ENCODE measurements around the gene SEPTIN5.

SEPTIN5 gene

GRCh38 chr22:19706661-19707151 is 7.6 kb upstream of the SEPTIN5 start:
- no peaks in the 10 kb centered on the region for H3K36me3 ChIP-seq (ENCODE audit: control insufficient read depth, insufficient read depth, low read length)
- no peak for DNase-seq
- no peaks in the 10 kb centered on the region for H3K4me1 ChIP-seq (ENCODE audit: control insufficient read depth, insufficient read depth, low read length, poor library complexity, severe bottlenecking)
- H3K9me3 ChIP-seq (ENCODE audit: control insufficient read depth, low read length): no peaks in the 10 kb centered on the region
- no peaks in the 10 kb centered on the region for H3K27me3 ChIP-seq (replicated peaks; ENCODE audit: control insufficient read depth, insufficient read depth, low read length, poor library complexity, severe bottlenecking)
- H3K4me3 ChIP-seq (ENCODE audit: insufficient read depth, low read depth, low read length, poor library complexity, severe bottlenecking): no peak overlapping the region
- no peak overlapping the region for H3K27ac ChIP-seq (ENCODE audit: insufficient read depth, low read length, poor library complexity, severe bottlenecking)

- no peaks in the 10 kb centered on the region for H3K27me3 ChIP-seq (replicated peaks; ENCODE audit: control insufficient read depth, insufficient read depth, low read length, poor library complexity, severe bottlenecking)
- no peaks in the 10 kb centered on the region for H3K4me1 ChIP-seq (ENCODE audit: control insufficient read depth, insufficient read depth, low read length, poor library complexity, severe bottlenecking)
- no peaks in the 10 kb centered on the region for H3K9me3 ChIP-seq (ENCODE audit: control insufficient read depth, low read length)
- no peaks in the 10 kb centered on the region for H3K36me3 ChIP-seq (ENCODE audit: control insufficient read depth, insufficient read depth, low read length)
- no peak overlapping the region for H3K27ac ChIP-seq (ENCODE audit: insufficient read depth, low read length, poor library complexity, severe bottlenecking)
- H3K4me3 ChIP-seq (ENCODE audit: insufficient read depth, low read depth, low read length, poor library complexity, severe bottlenecking): no peak overlapping the region
- no peak for DNase-seq
These were observed 6.7 kb upstream of the SEPTIN5 start for GRCh38 chr22:19707347-19708290.

- Histone ChIP-seq H3K27me3 (replicated peaks; ENCODE audit: control insufficient read depth, insufficient read depth, low read length, poor library complexity, severe bottlenecking) (no peaks in the 10 kb centered on the region), H3K27ac (ENCODE audit: insufficient read depth, low read length, poor library complexity, severe bottlenecking) (no peak overlapping the region), H3K4me1 (ENCODE audit: control insufficient read depth, insufficient read depth, low read length, poor library complexity, severe bottlenecking) (no peaks in the 10 kb centered on the region), H3K9me3 (ENCODE audit: control insufficient read depth, low read length) (no peaks in the 10 kb centered on the region), H3K4me3 (ENCODE audit: insufficient read depth, low read depth, low read length, poor library complexity, severe bottlenecking) (no peak overlapping the region), H3K36me3 (ENCODE audit: control insufficient read depth, insufficient read depth, low read length) (no peaks in the 10 kb centered on the region)
- no peak for DNase-seq
These were observed 5.8 kb upstream of the SEPTIN5 start for GRCh38 chr22:19708321-19709011.

GRCh38 chr22:19709063-19709769 is 5.1 kb upstream of the SEPTIN5 start:
- H3K27me3 ChIP-seq (replicated peaks; ENCODE audit: control insufficient read depth, insufficient read depth, low read length, poor library complexity, severe bottlenecking): no peaks in the 10 kb centered on the region
- no peak overlapping the region for H3K27ac ChIP-seq (ENCODE audit: insufficient read depth, low read length, poor library complexity, severe bottlenecking)
- H3K4me3 ChIP-seq (ENCODE audit: insufficient read depth, low read depth, low read length, poor library complexity, severe bottlenecking): no peak overlapping the region
- H3K4me1 ChIP-seq (ENCODE audit: control insufficient read depth, insufficient read depth, low read length, poor library complexity, severe bottlenecking): no peaks in the 10 kb centered on the region
- H3K36me3 ChIP-seq (ENCODE audit: control insufficient read depth, insufficient read depth, low read length): no peaks in the 10 kb centered on the region
- no peaks in the 10 kb centered on the region for H3K9me3 ChIP-seq (ENCODE audit: control insufficient read depth, low read length)
- no peak for DNase-seq

GRCh38 chr22:19710020-19710768 is 4.1 kb upstream of the SEPTIN5 start:
- DNase-seq: no peak
- Histone ChIP-seq H3K4me3 (ENCODE audit: insufficient read depth, low read depth, low read length, poor library complexity, severe bottlenecking) (no peak overlapping the region), H3K36me3 (ENCODE audit: control insufficient read depth, insufficient read depth, low read length) (no peaks in the 10 kb centered on the region), H3K27me3 (replicated peaks; ENCODE audit: control insufficient read depth, insufficient read depth, low read length, poor library complexity, severe bottlenecking) (peaks cover 6% of the 10 kb centered on the region), H3K4me1 (ENCODE audit: control insufficient read depth, insufficient read depth, low read length, poor library complexity, severe bottlenecking) (peaks cover 6% of the 10 kb centered on the region), H3K9me3 (ENCODE audit: control insufficient read depth, low read length) (no peaks in the 10 kb centered on the region), H3K27ac (ENCODE audit: insufficient read depth, low read length, poor library complexity, severe bottlenecking) (no peak overlapping the region)

GRCh38 chr22:19710769-19711106 is 3.6 kb upstream of the SEPTIN5 start:
- H3K4me3 ChIP-seq (ENCODE audit: insufficient read depth, low read depth, low read length, poor library complexity, severe bottlenecking): no peak overlapping the region
- H3K4me1 ChIP-seq (ENCODE audit: control insufficient read depth, insufficient read depth, low read length, poor library complexity, severe bottlenecking): peaks cover 6% of the 10 kb centered on the region
- no peaks in the 10 kb centered on the region for H3K9me3 ChIP-seq (ENCODE audit: control insufficient read depth, low read length)

GRCh38 chr22:19713245-19713644 is 1.1 kb upstream of the SEPTIN5 start:
- H3K27me3 ChIP-seq (replicated peaks; ENCODE audit: control insufficient read depth, insufficient read depth, low read length, poor library complexity, severe bottlenecking): peaks cover 11% of the 10 kb centered on the region
- H3K9me3 ChIP-seq (ENCODE audit: control insufficient read depth, low read length): no peaks in the 10 kb centered on the region
- peaks cover 11% of the 10 kb centered on the region for H3K4me1 ChIP-seq (ENCODE audit: control insufficient read depth, insufficient read depth, low read length, poor library complexity, severe bottlenecking)
- H3K27ac ChIP-seq (ENCODE audit: insufficient read depth, low read length, poor library complexity, severe bottlenecking): no peak overlapping the region
- H3K36me3 ChIP-seq (ENCODE audit: control insufficient read depth, insufficient read depth, low read length): no peaks in the 10 kb centered on the region
- no peak overlapping the region for H3K4me3 ChIP-seq (ENCODE audit: insufficient read depth, low read depth, low read length, poor library complexity, severe bottlenecking)
- no peak for DNase-seq

More at GRCh38 chr22:19710769-19711106, 3.6 kb upstream of the SEPTIN5 start:
- Histone ChIP-seq H3K36me3 (ENCODE audit: control insufficient read depth, insufficient read depth, low read length) (no peaks in the 10 kb centered on the region), H3K27ac (ENCODE audit: insufficient read depth, low read length, poor library complexity, severe bottlenecking) (no peak overlapping the region), H3K27me3 (replicated peaks; ENCODE audit: control insufficient read depth, insufficient read depth, low read length, poor library complexity, severe bottlenecking) (peaks cover 11% of the 10 kb centered on the region)
- DNase-seq: no peak

- Histone ChIP-seq H3K27ac (ENCODE audit: insufficient read depth, low read length, poor library complexity, severe bottlenecking) (no peak overlapping the region), H3K36me3 (ENCODE audit: control insufficient read depth, insufficient read depth, low read length) (no peaks in the 10 kb centered on the region), H3K4me1 (ENCODE audit: control insufficient read depth, insufficient read depth, low read length, poor library complexity, severe bottlenecking) (peaks cover 16% of the 10 kb centered on the region), H3K4me3 (ENCODE audit: insufficient read depth, low read depth, low read length, poor library complexity, severe bottlenecking) (peak overlapping the region; percentile 9), H3K9me3 (ENCODE audit: control insufficient read depth, low read length) (no peaks in the 10 kb centered on the region), H3K27me3 (replicated peaks; ENCODE audit: control insufficient read depth, insufficient read depth, low read length, poor library complexity, severe bottlenecking) (peaks cover 16% of the 10 kb centered on the region)
- DNase-seq: no peak
These were observed 522 bp upstream of the SEPTIN5 start for GRCh38 chr22:19713650-19714311.
